H1 (cell line): ENCODE data around the gene HIVEP3. TPM values are rescaled to one million over a fixed set of nuclear protein-coding genes. Genes with fewer than 3 reads are reported as not detected.
A peak's percentile ranks its signal among the peaks of the same experiment; 100 is the strongest.

Experiments used
- CTCF ChIA-PET: fragments of 300-600 bp; sonication (Branson Sonifier 250); formaldehyde crosslinking; loops from one replicate; lab custom pipeline; 2021; ENCODE audit not compliant: partially characterized antibody; lab: Charles Lee
- POLR2A ChIA-PET: fragments of 300-600 bp; sonication (Branson Sonifier 250); formaldehyde crosslinking; loops from one replicate; lab custom pipeline; 2021; ENCODE audit warnings: inconsistent platforms; ENCODE audit not compliant: partially characterized antibody; lab: Charles Lee
- DNase-seq, 2 experiments: peaks; one replicate each; pipeline versions ENCODE4 v3.0.0 to v3.0.0-alpha.2; 2010 to 2022; ENCODE audit warnings: low spot score in 2 of 2, low read depth in 1 of 2, mixed read lengths in 1 of 2
- FAIRE-seq: peaks from 2 replicates; lab custom pipeline; 2011; peaks lifted over from hg19 to GRCh38; lab: Jason Lieb, UNC
- H2AFZ ChIP-seq: 2 replicates; pipeline ENCODE4 v1.8.1; 2012; ENCODE audit warnings: low read length, inconsistent platforms
- H2AK5ac ChIP-seq: 2 replicates; pipeline ENCODE4 v1.6.1; 2013; ENCODE audit warnings: low read depth, low read length
- H2BK120ac ChIP-seq: replicated peaks from 2 replicates; pipeline ENCODE3; 2013; ENCODE audit warnings: low read depth, low read length, inconsistent platforms
- H2BK12ac ChIP-seq: 2 replicates; pipeline ENCODE4 v1.6.1; 2013; ENCODE audit warnings: low read depth, low read length
- H2BK15ac ChIP-seq: 2 replicates; pipeline ENCODE4 v1.6.1; 2013; ENCODE audit warnings: low read length
- H2BK20ac ChIP-seq: 2 replicates; pipeline ENCODE4 v1.6.1; 2013; ENCODE audit warnings: low read length
- H2BK5ac ChIP-seq: 2 replicates; pipeline ENCODE4 v1.6.1; 2013; ENCODE audit warnings: low read depth, low read length
- H3K14ac ChIP-seq: 2 replicates; pipeline ENCODE4 v1.6.1; 2013; ENCODE audit warnings: inconsistent platforms; ENCODE audit not compliant: insufficient read length
- H3K18ac ChIP-seq: 2 replicates; pipeline ENCODE4 v1.6.1; 2013; ENCODE audit warnings: low read length; ENCODE audit errors: extremely low read depth
- H3K23ac ChIP-seq: 2 replicates; pipeline ENCODE4 v1.6.1; 2013; ENCODE audit warnings: inconsistent platforms; ENCODE audit not compliant: insufficient read length
- H3K23me2 ChIP-seq: 2 replicates; pipeline ENCODE4 v1.6.1; 2013; ENCODE audit warnings: low read depth, low read length
- H3K27ac ChIP-seq: 2 replicates; pipeline ENCODE4 v1.6.1; 2011; ENCODE audit warnings: low read depth, low read length, inconsistent platforms
- H3K27me3 ChIP-seq, 4 experiments: replicated peaks in 1 of 4; 1 replicate in 1 of 4; 2 replicates in 3 of 4; pipeline versions ENCODE4 v1.6.1 to v1.8.1; 2011 to 2013; ENCODE audit warnings: low read length in 3 of 4, mild to moderate bottlenecking in 3 of 4, inconsistent platforms in 2 of 4, mixed read lengths in 2 of 4, moderate library complexity in 1 of 4; ENCODE audit not compliant: control insufficient read depth in 3 of 4, insufficient read depth in 3 of 4; ENCODE audit errors: extremely low read depth in 1 of 4
- H3K36me3 ChIP-seq, 4 experiments: 2 replicates each; pipeline versions ENCODE4 v1.6.1 to v1.8.1; 2011 to 2013; ENCODE audit warnings: mild to moderate bottlenecking in 4 of 4, low read length in 3 of 4, moderate library complexity in 2 of 4, control low read depth in 1 of 4, inconsistent platforms in 1 of 4; ENCODE audit not compliant: insufficient read depth in 4 of 4, control insufficient read depth in 2 of 4
- H3K4ac ChIP-seq: replicated peaks from 2 replicates; pipeline ENCODE3; 2013; ENCODE audit warnings: low read length, low read depth, mixed read lengths, inconsistent platforms; ENCODE audit not compliant: insufficient read length
- H3K4me1 ChIP-seq, 4 experiments: replicated peaks in 1 of 4; 1 replicate in 1 of 4; 2 replicates in 3 of 4; pipeline versions ENCODE4 v1.6.1 to v1.8.1; 2011 to 2013; ENCODE audit warnings: low read length in 3 of 4, inconsistent platforms in 2 of 4, mixed read lengths in 1 of 4; ENCODE audit not compliant: insufficient read depth in 4 of 4, control insufficient read depth in 3 of 4
- H3K4me2 ChIP-seq, 2 experiments: 2 replicates each; pipeline versions ENCODE4 v1.6.1 to v1.8.1; 2011 to 2013; ENCODE audit warnings: low read depth in 2 of 2, low read length in 2 of 2, control low read depth in 1 of 2, inconsistent platforms in 1 of 2, mild to moderate bottlenecking in 1 of 2; ENCODE audit not compliant: insufficient read depth in 1 of 2
- H3K4me3 ChIP-seq, 4 experiments: fragments of 200-600, 300-600 bp in 1 of 4; sonication (generic), shearing (Covaris generic), sonication (Bioruptor Twin) in 1 of 4; 2 replicates each; pipeline versions ENCODE4 v1.5.1 to v1.8.1; 2011 to 2016; ENCODE audit warnings: low read length in 4 of 4, low read depth in 3 of 4, control low read depth in 2 of 4, inconsistent platforms in 2 of 4, mild to moderate bottlenecking in 2 of 4, mixed read lengths in 1 of 4, moderate library complexity in 1 of 4; ENCODE audit not compliant: insufficient read depth in 2 of 4; ENCODE audit errors: extremely low read depth in 1 of 4
- H3K56ac ChIP-seq: replicated peaks from 2 replicates; pipeline ENCODE3; 2013; ENCODE audit warnings: low read depth, mild to moderate bottlenecking, mixed read lengths, low read length, inconsistent platforms; ENCODE audit not compliant: insufficient read length
- H3K79me1 ChIP-seq: 2 replicates; pipeline ENCODE4 v1.6.1; 2013; ENCODE audit warnings: low read depth, low read length, control low read depth
- H3K79me2 ChIP-seq, 2 experiments: 2 replicates each; pipeline versions ENCODE4 v1.6.1 to v1.8.1; 2012 to 2013; ENCODE audit warnings: low read length in 2 of 2, mild to moderate bottlenecking in 2 of 2, inconsistent platforms in 1 of 2; ENCODE audit not compliant: insufficient read depth in 2 of 2, control insufficient read depth in 1 of 2
- H3K9ac ChIP-seq, 4 experiments: replicated peaks in 1 of 4; 1 replicate in 1 of 4; 2 replicates in 3 of 4; pipeline versions ENCODE4 v1.6.1 to v1.8.1; 2011 to 2013; ENCODE audit warnings: low read depth in 3 of 4, low read length in 3 of 4, control low read depth in 2 of 4, mild to moderate bottlenecking in 2 of 4, moderate library complexity in 2 of 4, inconsistent platforms in 1 of 4; ENCODE audit errors: extremely low read depth in 1 of 4
- H3K9me3 ChIP-seq, 2 experiments: 2 replicates each; pipeline versions ENCODE4 v1.6.1 to v1.8.1; 2012 to 2013; ENCODE audit warnings: mild to moderate bottlenecking in 2 of 2, moderate library complexity in 2 of 2, control low read depth in 1 of 2, inconsistent platforms in 1 of 2, low read depth in 1 of 2, low read length in 1 of 2, mixed read lengths in 1 of 2; ENCODE audit not compliant: insufficient read depth in 2 of 2
- H4K20me1 ChIP-seq, 2 experiments: replicated peaks in 1 of 2; 2 replicates each; pipeline versions ENCODE3 to v1.8.1; 2011 to 2013; ENCODE audit warnings: inconsistent platforms in 2 of 2, low read length in 2 of 2, mild to moderate bottlenecking in 1 of 2; ENCODE audit not compliant: insufficient read depth in 2 of 2, control insufficient read depth in 1 of 2
- H4K5ac ChIP-seq: 2 replicates; pipeline ENCODE4 v1.6.1; 2013; ENCODE audit warnings: low read length, low read depth, mixed read lengths, inconsistent platforms; ENCODE audit not compliant: insufficient read length
- H4K8ac ChIP-seq: 2 replicates; pipeline ENCODE4 v1.8.0; 2013; ENCODE audit warnings: mild to moderate bottlenecking, moderate library complexity, low read length, inconsistent platforms; ENCODE audit not compliant: insufficient read depth; ENCODE audit errors: extremely low read depth
- H4K91ac ChIP-seq: replicated peaks from 2 replicates; pipeline ENCODE3; 2013; ENCODE audit warnings: low read length, mixed read lengths, inconsistent platforms; ENCODE audit not compliant: insufficient read length
- GABPA ChIP-seq: IDR thresholded peaks from 2 replicates; pipeline ENCODE4 v1.6.1; 2011; ENCODE audit warnings: mild to moderate bottlenecking, low read length, moderate library complexity, borderline replicate concordance; ENCODE audit not compliant: insufficient read depth
- MAFK ChIP-seq: IDR thresholded peaks from 2 replicates; pipeline ENCODE4 v1.6.1; 2012; ENCODE audit warnings: low read depth, mild to moderate bottlenecking, improper control_type of control experiment, low read length
- RNF2 ChIP-seq: fragments of 200-900, 300-1000 bp; sonication (generic); IDR thresholded peaks from 2 replicates; pipeline ENCODE4 v1.7.1; 2016; ENCODE audit warnings: borderline replicate concordance, low read depth, mild to moderate bottlenecking, antibody characterized with exemption, low read length; ENCODE audit not compliant: poor library complexity, severe bottlenecking; ENCODE audit errors: missing control alignments
- TEAD4 ChIP-seq: IDR thresholded peaks from 2 replicates; pipeline ENCODE4 v1.6.1; 2012; ENCODE audit warnings: low read depth, low read length, inconsistent platforms, mixed read lengths
- WGBS, 2 experiments: shearing (Covaris generic) in 1 of 2; methylation state at CpG; one replicate each; pipeline versions ENCODE4 v1.1.6 to v1.1.7; 2013 to 2015; ENCODE audit warnings: low lambda C conversion rate in 2 of 2, mixed read lengths in 2 of 2, inconsistent platforms in 1 of 2, low coverage in 1 of 2, missing lambda C conversion rate in 1 of 2; ENCODE audit not compliant: insufficient replicate concordance in 2 of 2, insufficient coverage in 1 of 2, insufficient read length in 1 of 2; ENCODE audit errors: extremely low coverage in 1 of 2, missing lambda C conversion rate in 1 of 2; 5-methylcytosine and 5-hydroxymethylcytosine counted together
- polyA plus RNA-seq, 7 experiments: library from polyadenylated mRNA; depleted of rRNA in 3 of 7; stranded (reverse) in 5 of 7; unstranded in 2 of 7; fragments of >200 nt in 5 of 7; fragments of 200-250 nt in 2 of 7; gene quantifications; 1 replicate in 5 of 7; 2 replicates in 1 of 7; 4 replicates in 1 of 7; pipeline versions ENCODE4 v1.2.1 to v1.2.3, GENCODE V29; 2011 to 2013; ENCODE audit warnings: missing spikeins in 2 of 7, mixed read lengths in 2 of 7
- total RNA-seq: library from RNA; stranded (reverse); fragmentation: NEBNext Ultra II Directional; extraction: Animal tissue kit (Norgen Biotek cat#: 25700); gene quantifications from 2 replicates; pipeline ENCODE4 v1.2.1, GENCODE V29; 2021

HIVEP3 gene
- total and polyA plus RNA-seq, 2 of the 8 experiments (the other 6 are each of a cell fraction or from before 2014, with no cell fraction given): 0.24 to 0.69 TPM

DNA sequence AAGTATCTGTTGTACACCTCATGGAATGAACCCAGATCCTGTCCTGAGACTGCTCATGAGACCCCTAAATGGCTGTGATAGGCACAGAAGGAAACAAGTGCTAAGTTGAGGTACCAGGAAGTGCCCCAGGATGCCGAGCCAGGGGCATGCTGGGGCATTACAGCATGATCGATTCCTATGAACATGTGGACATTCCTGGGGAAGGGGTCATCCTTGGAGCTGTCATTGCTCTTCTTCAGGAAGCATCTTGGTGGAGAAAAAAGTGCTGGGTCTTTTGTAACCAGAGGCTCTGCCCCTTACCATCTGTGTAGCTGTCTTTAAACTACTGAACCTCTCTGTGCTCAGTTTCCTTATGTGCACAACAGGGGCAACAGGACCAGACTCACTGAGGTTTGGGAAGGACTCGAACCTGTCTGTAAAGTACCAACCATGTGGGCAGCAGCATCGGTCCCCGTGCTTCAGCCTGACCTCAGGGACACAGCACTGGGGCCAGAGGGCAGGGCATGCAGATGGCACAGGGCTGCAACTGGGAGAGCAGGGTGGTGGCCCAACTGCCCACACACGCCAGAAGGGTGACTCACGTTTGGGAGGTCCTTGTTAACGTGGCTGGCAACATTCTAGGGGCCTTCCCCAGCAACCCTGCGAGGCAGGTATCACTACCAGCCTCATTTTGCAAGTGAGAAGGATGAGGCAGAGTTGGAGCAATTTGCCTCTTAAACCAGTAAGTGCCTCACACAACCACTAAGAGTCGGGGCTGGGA, 291.9 kb downstream of the HIVEP3 start:
- H3K27ac ChIP-seq: no peak overlapping the region
- H4K8ac ChIP-seq: no peak overlapping the region
- H3K27me3 ChIP-seq: no peaks in the 10 kb centered on the region
- no peak overlapping the region for H4K91ac ChIP-seq
- no peaks in the 10 kb centered on the region for H3K23me2 ChIP-seq
- no peaks in the 10 kb centered on the region; a peak in 1 of 7 replicates for H3K4me1 ChIP-seq
- H3K4me2 ChIP-seq: no peak overlapping the region
- H2AFZ ChIP-seq: no peak overlapping the region
- no peak overlapping the region for H2BK120ac ChIP-seq
- DNase-seq (no peak), FAIRE-seq (no peak)
- H4K5ac ChIP-seq: no peak overlapping the region
- H4K20me1 ChIP-seq: no peaks in the 10 kb centered on the region
- H3K79me1 ChIP-seq: no peaks in the 10 kb centered on the region; the same call in 1 of the 2 replicates
- 86% methylated on average over 10 of the region's 10 CpGs; no CpG with 5 or more reads in 1 of the 2 experiments for WGBS, 2 experiments
- H3K4me3 ChIP-seq: no peak overlapping the region
- no peaks in the 10 kb centered on the region for H3K79me2 ChIP-seq
- H3K56ac ChIP-seq: no peak overlapping the region
- H3K4ac ChIP-seq: no peak overlapping the region
- no peak overlapping the region for H2BK12ac ChIP-seq
- no peak overlapping the region for H3K23ac ChIP-seq
- TF ChIP-seq TEAD4 (0 out of 2 replicates have a peak, but pooled peaks have one; percentile 43), RNF2 (no peak), MAFK (no peak), GABPA (no peak)
- no peak overlapping the region for H2BK15ac ChIP-seq
- no peak overlapping the region for H3K18ac ChIP-seq
- no peaks in the 10 kb centered on the region for H3K9me3 ChIP-seq
- H2BK5ac ChIP-seq: no peak overlapping the region
- ChIA-PET CTCF (interaction anchor here (0.7 to 1.4 kb wide), 2 partner anchors 12 to 67 kb away, joined by 4 read pairs; no protein-coding TSS in a partner anchor), POLR2A (no interaction called here)
- H3K36me3 ChIP-seq: no peaks in the 10 kb centered on the region
- no peak overlapping the region for H3K9ac ChIP-seq
- H2BK20ac ChIP-seq: no peak overlapping the region
- H2AK5ac ChIP-seq: no peak overlapping the region
- H3K14ac ChIP-seq: no peak overlapping the region
